ENCODE measurements around the gene TNNT2.

- TF ChIP-seq, protein P1, sequence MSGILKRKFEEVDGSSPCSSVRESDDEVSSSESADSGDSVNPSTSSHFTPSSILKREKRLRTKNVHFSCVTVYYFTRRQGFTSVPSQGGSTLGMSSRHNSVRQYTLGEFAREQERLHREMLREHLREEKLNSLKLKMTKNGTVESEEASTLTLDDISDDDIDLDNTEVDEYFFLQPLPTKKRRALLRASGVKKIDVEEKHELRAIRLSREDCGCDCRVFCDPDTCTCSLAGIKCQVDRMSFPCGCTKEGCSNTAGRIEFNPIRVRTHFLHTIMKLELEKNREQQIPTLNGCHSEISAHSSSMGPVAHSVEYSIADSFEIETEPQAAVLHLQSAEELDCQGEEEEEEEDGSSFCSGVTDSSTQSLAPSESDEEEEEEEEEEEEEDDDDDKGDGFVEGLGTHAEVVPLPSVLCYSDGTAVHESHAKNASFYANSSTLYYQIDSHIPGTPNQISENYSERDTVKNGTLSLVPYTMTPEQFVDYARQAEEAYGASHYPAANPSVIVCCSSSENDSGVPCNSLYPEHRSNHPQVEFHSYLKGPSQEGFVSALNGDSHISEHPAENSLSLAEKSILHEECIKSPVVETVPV (CRISPR knock-in tag; IDR thresholded peaks at IDR 0.05): no peak
- TF ChIP-seq ZNF8 (CRISPR knock-in tag; IDR thresholded peaks at IDR 0.05) (no peak), ARNTL (CRISPR knock-in tag; IDR thresholded peaks at IDR 0.05; ENCODE audit: borderline replicate concordance, low read depth) (no peak), GLIS3 (CRISPR knock-in tag; IDR thresholded peaks at IDR 0.05) (no peak), ZFP30 (CRISPR knock-in tag; IDR thresholded peaks at IDR 0.05) (no peak), SNAI2 (CRISPR knock-in tag; IDR thresholded peaks at IDR 0.05) (no peak), CREB5 (CRISPR knock-in tag; IDR thresholded peaks at IDR 0.05; ENCODE audit: low read depth) (no peak), ZFP3 (CRISPR knock-in tag; IDR thresholded peaks at IDR 0.05) (no peak)
Measured at GRCh38 chr1:201408834-201409200, 31.3 kb upstream of the TNNT2 start.
